B cell (primary cell): ENCODE measurements around the gene IGSF22. TPM values are rescaled to one million over a fixed set of nuclear protein-coding genes. Genes with fewer than 3 reads are reported as not detected.

Source experiments
- ATAC-seq: fragments of 200-7000 bp; cut with Tn5 transposase; one replicate; pipeline ENCODE4 v1.10.0; 2021; ENCODE audit warnings: low read depth, mild to moderate bottlenecking, moderate number of reproducible peaks, moderate library complexity
- CTCF ChIA-PET: fragments of 350-600 bp; sonication (Branson Sonifier 250); formaldehyde crosslinking; loops from one replicate; lab custom pipeline; 2021; ENCODE audit warnings: antibody characterized with exemption, inconsistent platforms; lab: Charles Lee
- POLR2A ChIA-PET: fragments of 350-600 bp; sonication (Branson Sonifier 250); formaldehyde crosslinking; loops from one replicate; lab custom pipeline; 2021; ENCODE audit warnings: antibody characterized with exemption; lab: Charles Lee
- DNase-seq: peaks from one replicate; pipeline ENCODE4 v3.0.0; 2013
- H2AFZ ChIP-seq: 2 replicates; pipeline ENCODE4 v1.6.1; 2012; ENCODE audit warnings: mild to moderate bottlenecking, low read depth, low read length; ENCODE audit not compliant: insufficient read depth, poor library complexity, severe bottlenecking
- H3K27ac ChIP-seq, 2 donors: 1 replicate in 1 of 2; 2 replicates in 1 of 2; pipeline ENCODE4 v1.5.1; 2012 to 2013; ENCODE audit warnings: low read length in 2 of 2, mild to moderate bottlenecking in 2 of 2, moderate library complexity in 1 of 2
- H3K27me3 ChIP-seq, 4 experiments: fragments of 200-600 bp in 1 of 4; sonication (generic) in 1 of 4; replicated peaks in 1 of 4; 1 replicate in 2 of 4; 2 replicates in 2 of 4; pipeline versions ENCODE4 v1.6.1 to v1.7.0; 2013 to 2016; ENCODE audit warnings: low read length in 3 of 4, mild to moderate bottlenecking in 2 of 4, mixed read lengths in 1 of 4, moderate library complexity in 1 of 4; ENCODE audit not compliant: insufficient read depth in 4 of 4, control insufficient read depth in 3 of 4; ENCODE audit errors: control extremely low read depth in 1 of 4
- H3K36me3 ChIP-seq, 2 experiments: replicated peaks in 1 of 2; 1 replicate in 1 of 2; 2 replicates in 1 of 2; pipeline versions ENCODE4 v1.6.1 to v1.7.1; 2013; ENCODE audit warnings: low read length in 1 of 2; ENCODE audit not compliant: insufficient read depth in 2 of 2, control insufficient read depth in 1 of 2; ENCODE audit errors: control extremely low read depth in 1 of 2, extremely low read depth in 1 of 2
- H3K4me1 ChIP-seq, 2 donors: fragments of 200-600 bp in 1 of 2; sonication (generic) in 1 of 2; 1 replicate in 1 of 2; 2 replicates in 1 of 2; pipeline versions ENCODE4 v1.5.1 to v1.6.1; 2013 to 2017; ENCODE audit warnings: low read length in 2 of 2; ENCODE audit not compliant: control insufficient read depth in 2 of 2, insufficient read depth in 2 of 2
- H3K4me2 ChIP-seq: replicated peaks from 2 replicates; pipeline ENCODE3; 2012; ENCODE audit warnings: mild to moderate bottlenecking, low read depth, low read length; ENCODE audit not compliant: poor library complexity, severe bottlenecking
- H3K4me3 ChIP-seq, 5 experiments: fragments of 200-600 bp in 1 of 5; sonication (generic) in 1 of 5; 1 replicate in 3 of 5; 2 replicates in 2 of 5; pipeline versions ENCODE4 v1.5.1 to v1.7.0; 2011 to 2016; ENCODE audit warnings: low read length in 4 of 5, mild to moderate bottlenecking in 4 of 5, low read depth in 2 of 5, control low read depth in 1 of 5, moderate library complexity in 1 of 5; ENCODE audit not compliant: insufficient read depth in 1 of 5; ENCODE audit errors: control extremely low read depth in 1 of 5, extremely low read depth in 1 of 5
- H3K79me2 ChIP-seq: fragments of 200-600 bp; sonication (generic); one replicate; pipeline ENCODE4 v1.6.0; 2016; ENCODE audit warnings: low read length; ENCODE audit not compliant: control insufficient read depth, insufficient read depth
- H3K9ac ChIP-seq: fragments of 200-600 bp; sonication (generic); 2 replicates; pipeline ENCODE4 v1.6.1; 2017; ENCODE audit warnings: mild to moderate bottlenecking, low read length, moderate library complexity
- H3K9me3 ChIP-seq, 3 donors: one replicate each; pipeline versions ENCODE4 v1.6.1 to v1.7.1; 2013; ENCODE audit warnings: low read length in 2 of 3; ENCODE audit not compliant: control insufficient read depth in 2 of 3, insufficient read depth in 1 of 3; ENCODE audit errors: control extremely low read depth in 1 of 3
- H4K20me1 ChIP-seq: 2 replicates; pipeline ENCODE4 v1.6.0; 2012; ENCODE audit warnings: mild to moderate bottlenecking, low read length; ENCODE audit not compliant: insufficient read depth, control insufficient read depth, poor library complexity, severe bottlenecking
- H3K27ac Mint-ChIP-seq: one replicate; pipeline ENCODE4 v1.8.0; 2021; ENCODE audit warnings: mixed read lengths
- H3K27me3 Mint-ChIP-seq: one replicate; pipeline ENCODE4 v1.8.0; 2021; ENCODE audit warnings: mixed read lengths
- H3K4me1 Mint-ChIP-seq: one replicate; pipeline ENCODE4 v1.8.0; 2021; ENCODE audit warnings: mixed read lengths
- H3K4me3 Mint-ChIP-seq: one replicate; pipeline ENCODE4 v1.8.0; 2021; ENCODE audit warnings: mixed read lengths
- H3K9me3 Mint-ChIP-seq: one replicate; pipeline ENCODE4 v1.8.0; 2022; ENCODE audit warnings: mixed read lengths; ENCODE audit not compliant: insufficient read depth
- EZH2 ChIP-seq: IDR thresholded peaks from 2 replicates; pipeline ENCODE4 v1.6.1; 2012; ENCODE audit warnings: borderline replicate concordance, low read depth, mild to moderate bottlenecking, moderate library complexity, low read length; ENCODE audit not compliant: insufficient read depth, poor library complexity, severe bottlenecking
- WGBS: methylation state at CpG from one replicate; pipeline ENCODE4 v1.1.5; 2013; ENCODE audit warnings: missing lambda C conversion rate; ENCODE audit not compliant: insufficient coverage; 5-methylcytosine and 5-hydroxymethylcytosine counted together
- intact Hi-C: fragments of 100-400 bp; cut with micrococcal nuclease; formaldehyde crosslinking; loops from one replicate; pipeline ENCODE4 v1.10.0; 2022
- polyA plus RNA-seq: library from polyadenylated mRNA; depleted of rRNA; stranded (reverse); fragments of >200 nt; gene quantifications from 2 replicates; pipeline ENCODE4 v1.2.3, GENCODE V29; 2012
- total RNA-seq, 2 donors: library from RNA; stranded (reverse); fragments of 120-200 nt in 1 of 2; gene quantifications; 1 replicate in 1 of 2; 2 replicates in 1 of 2; pipeline versions ENCODE4 v1.2.3 to v1.2.4, GENCODE V29; 2013 to 2022
- TF ChIP-seq, protein P1 (sequence below): fragments of 200-600 bp; IDR thresholded peaks from one replicate; pipeline ENCODE4 v1.8.0; 2022; ENCODE audit warnings: antibody characterized with exemption, mild to moderate bottlenecking

The IGSF22 gene
- total and polyA plus RNA-seq, 2 donors (not counting 1 experiment from before 2014, with no cell fraction given): 0.91 to 2.6 TPM

DNA sequence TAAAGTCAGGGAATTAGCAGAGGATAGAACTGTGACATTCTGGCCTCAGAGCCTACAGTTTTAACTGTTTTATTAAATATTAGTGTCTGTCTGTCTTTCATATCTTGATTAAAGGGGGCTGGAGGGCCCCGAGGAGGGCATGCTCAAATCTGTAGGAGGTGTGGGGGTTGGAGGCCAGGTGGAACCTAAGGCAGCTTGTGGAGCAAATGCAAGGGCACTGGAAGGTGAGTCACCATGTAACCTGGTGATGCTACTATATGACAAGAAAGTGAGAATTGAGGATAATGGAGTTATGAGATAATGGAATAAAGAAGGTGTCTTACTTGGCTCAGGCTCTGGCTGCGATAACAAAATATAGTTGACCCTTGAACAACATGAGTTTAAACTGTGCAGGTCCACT, 54.7 kb downstream of the IGSF22 start:
- POLR2A ChIA-PET: no interaction called here
- Histone ChIP-seq H3K27ac (no peak overlapping the region), H3K4me3 (no peak overlapping the region), H3K79me2 (no peaks in the 10 kb centered on the region), H3K4me2 (no peak overlapping the region), H3K4me1 (no peaks in the 10 kb centered on the region), H2AFZ (no peak overlapping the region), H3K9ac (no peak overlapping the region), H4K20me1 (no peaks in the 10 kb centered on the region), H3K27me3 (no peaks in the 10 kb centered on the region), H3K36me3 (no peaks in the 10 kb centered on the region), H3K9me3 (no peaks in the 10 kb centered on the region)
- Mint-ChIP-seq H3K27ac (no peak overlapping the region), H3K27me3 (peaks cover 22% of the 10 kb centered on the region), H3K4me3 (no peak overlapping the region), H3K4me1 (peaks cover 2% of the 10 kb centered on the region), H3K9me3 (no peaks in the 10 kb centered on the region)
- no peak for DNase-seq
- CTCF ChIA-PET: no interaction called here
- intact Hi-C loops: no loop called here
- TF ChIP-seq, protein P1, sequence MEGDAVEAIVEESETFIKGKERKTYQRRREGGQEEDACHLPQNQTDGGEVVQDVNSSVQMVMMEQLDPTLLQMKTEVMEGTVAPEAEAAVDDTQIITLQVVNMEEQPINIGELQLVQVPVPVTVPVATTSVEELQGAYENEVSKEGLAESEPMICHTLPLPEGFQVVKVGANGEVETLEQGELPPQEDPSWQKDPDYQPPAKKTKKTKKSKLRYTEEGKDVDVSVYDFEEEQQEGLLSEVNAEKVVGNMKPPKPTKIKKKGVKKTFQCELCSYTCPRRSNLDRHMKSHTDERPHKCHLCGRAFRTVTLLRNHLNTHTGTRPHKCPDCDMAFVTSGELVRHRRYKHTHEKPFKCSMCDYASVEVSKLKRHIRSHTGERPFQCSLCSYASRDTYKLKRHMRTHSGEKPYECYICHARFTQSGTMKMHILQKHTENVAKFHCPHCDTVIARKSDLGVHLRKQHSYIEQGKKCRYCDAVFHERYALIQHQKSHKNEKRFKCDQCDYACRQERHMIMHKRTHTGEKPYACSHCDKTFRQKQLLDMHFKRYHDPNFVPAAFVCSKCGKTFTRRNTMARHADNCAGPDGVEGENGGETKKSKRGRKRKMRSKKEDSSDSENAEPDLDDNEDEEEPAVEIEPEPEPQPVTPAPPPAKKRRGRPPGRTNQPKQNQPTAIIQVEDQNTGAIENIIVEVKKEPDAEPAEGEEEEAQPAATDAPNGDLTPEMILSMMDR: no peak
- no peak for TF ChIP-seq EZH2
- 86% methylated on average over 2 of the region's 2 CpGs for WGBS
- no peak for ATAC-seq

DNA sequence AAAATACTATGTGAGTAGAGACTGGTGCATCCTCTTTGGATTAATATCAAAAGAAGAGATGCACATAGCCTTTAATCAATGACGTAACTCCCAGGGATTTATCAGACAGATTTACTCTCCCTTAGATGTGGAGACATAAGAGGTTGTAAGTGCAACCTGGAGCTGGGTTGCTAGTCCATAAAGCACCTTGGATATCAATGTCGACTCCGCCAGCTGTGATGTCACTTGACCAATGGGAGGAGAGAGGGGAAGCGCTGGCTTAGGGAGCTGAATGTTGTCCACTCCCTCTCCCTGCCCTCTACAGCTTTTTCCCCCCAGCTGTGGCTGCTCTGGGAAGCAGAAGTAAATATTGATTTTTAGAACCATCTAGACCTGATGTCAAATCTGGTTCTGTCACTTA, 56.3 kb downstream of the IGSF22 start:
- DNase-seq (no peak), ATAC-seq (no peak)
- CTCF ChIA-PET: no interaction called here
- H3K27me3 ChIP-seq: no peaks in the 10 kb centered on the region
- no peak for TF ChIP-seq EZH2
- TF ChIP-seq, protein P1: no peak
- H3K36me3 ChIP-seq: no peaks in the 10 kb centered on the region
- Mint-ChIP-seq H3K4me3 (no peak overlapping the region), H3K27me3 (peaks cover 29% of the 10 kb centered on the region), H3K9me3 (no peaks in the 10 kb centered on the region), H3K27ac (no peak overlapping the region), H3K4me1 (peaks cover 2% of the 10 kb centered on the region)
- no peaks in the 10 kb centered on the region for H3K9me3 ChIP-seq
- H2AFZ ChIP-seq: no peak overlapping the region
- POLR2A ChIA-PET: no interaction called here
- no peaks in the 10 kb centered on the region for H3K4me1 ChIP-seq
- intact Hi-C loops: no loop called here
- H3K4me3 ChIP-seq: no peak overlapping the region
- no peak overlapping the region for H3K4me2 ChIP-seq
- WGBS: no CpG with 5 or more reads among the region's 4 CpGs
- H3K27ac ChIP-seq: no peak overlapping the region
- H3K79me2 ChIP-seq: no peaks in the 10 kb centered on the region
- no peaks in the 10 kb centered on the region for H4K20me1 ChIP-seq
- H3K9ac ChIP-seq: no peak overlapping the region
